GM21737 (cell line): Measurements from ENCODE around the gene CD47.
A peak's percentile ranks its signal among the peaks of the same experiment; 100 is the strongest.

Experiments
- ATAC-seq: cut with Tn5 transposase; IDR thresholded peaks from one replicate; pipeline ENCODE4 v1.9.1; 2021; ENCODE audit warnings: mild to moderate bottlenecking, moderate library complexity; ENCODE audit not compliant: unreplicated experiment

The CD47 gene

GRCh38 chr3:108090701-108091497 lies at the start of gene CD47:
Gene CD47, minus strand, starts transcription at chr3:108091031. Its CDS starts 123 bp downstream, at chr3:108090908.
- peak; percentile 63 for ATAC-seq

- ATAC-seq: no peak
Observed at GRCh38 chr3:108137460-108137814, 46.6 kb upstream of the CD47 start.

- ATAC-seq: no peak
Observed at GRCh38 chr3:108136561-108137459, 46.0 kb upstream of the CD47 start.

GRCh38 chr3:108134555-108134880 lies 43.7 kb upstream of the CD47 start:
- peak; percentile 37 for ATAC-seq

DNA sequence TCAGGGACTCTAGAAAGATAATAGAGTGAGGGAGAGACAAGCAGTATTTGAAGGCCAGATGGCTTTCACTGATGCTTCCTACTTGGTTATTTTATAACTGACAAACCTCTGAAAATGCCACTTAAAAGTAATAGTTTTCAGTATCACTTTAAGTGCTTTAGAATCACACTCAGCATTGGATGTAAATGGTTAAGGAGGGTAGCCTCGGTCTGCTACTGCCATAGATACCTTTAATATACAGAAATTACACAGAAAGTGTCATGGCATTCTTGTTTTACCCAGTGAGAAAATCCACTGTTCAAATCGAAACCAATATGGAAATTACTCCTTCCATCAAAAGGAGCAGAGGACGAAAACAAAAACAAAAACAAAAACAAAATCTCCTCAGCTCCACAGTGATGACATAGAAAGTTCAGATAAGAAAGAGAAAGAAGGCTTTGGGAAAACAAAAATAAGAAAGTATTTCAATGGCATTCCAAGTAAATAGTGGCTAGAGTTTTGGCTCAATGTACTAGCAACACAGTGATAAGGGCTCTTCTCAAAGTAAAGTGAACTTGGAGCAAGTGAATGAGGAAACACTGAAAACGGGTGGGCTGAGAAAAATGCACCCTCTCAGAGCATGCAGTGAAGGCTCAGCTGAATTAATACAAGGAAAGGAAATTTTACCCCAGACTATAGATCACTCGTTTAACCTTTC lies 43.2 kb upstream of the CD47 start:
- peak; percentile 40 for ATAC-seq

- ATAC-seq: no peak
Observed at GRCh38 chr3:108133048-108133369, 42.2 kb upstream of the CD47 start.

DNA sequence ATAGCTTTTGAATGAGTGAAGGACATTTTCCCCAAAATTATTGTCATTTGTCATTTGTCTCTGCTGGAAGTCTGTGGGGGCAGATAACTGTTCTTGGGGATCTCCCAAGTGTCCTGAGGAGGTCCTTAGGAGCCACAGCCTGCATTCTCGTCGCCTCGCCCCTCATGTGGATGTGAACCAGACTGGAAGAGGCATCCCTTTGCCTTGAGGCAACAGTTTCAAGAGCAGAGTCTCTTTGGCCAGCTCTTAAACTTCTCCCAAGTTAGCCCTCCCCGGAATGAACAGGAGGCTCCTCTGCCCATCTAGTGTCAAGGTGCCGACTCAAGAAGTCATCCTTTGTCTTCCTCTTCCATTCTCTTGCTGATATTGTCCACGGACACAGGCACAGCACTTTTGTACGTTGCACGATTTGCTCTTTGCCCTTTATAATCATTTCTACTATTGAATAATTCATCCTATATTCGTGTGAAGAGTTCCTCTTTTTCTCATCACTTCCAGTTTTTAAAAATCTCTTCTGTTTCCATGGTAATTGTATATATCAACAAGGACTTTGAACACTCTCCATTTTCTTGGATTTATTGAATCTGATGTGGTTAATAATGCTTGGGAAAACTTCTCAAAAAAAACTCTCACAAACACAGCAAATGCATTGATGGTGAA lies 40.8 kb upstream of the CD47 start:
- no peak for ATAC-seq

DNA sequence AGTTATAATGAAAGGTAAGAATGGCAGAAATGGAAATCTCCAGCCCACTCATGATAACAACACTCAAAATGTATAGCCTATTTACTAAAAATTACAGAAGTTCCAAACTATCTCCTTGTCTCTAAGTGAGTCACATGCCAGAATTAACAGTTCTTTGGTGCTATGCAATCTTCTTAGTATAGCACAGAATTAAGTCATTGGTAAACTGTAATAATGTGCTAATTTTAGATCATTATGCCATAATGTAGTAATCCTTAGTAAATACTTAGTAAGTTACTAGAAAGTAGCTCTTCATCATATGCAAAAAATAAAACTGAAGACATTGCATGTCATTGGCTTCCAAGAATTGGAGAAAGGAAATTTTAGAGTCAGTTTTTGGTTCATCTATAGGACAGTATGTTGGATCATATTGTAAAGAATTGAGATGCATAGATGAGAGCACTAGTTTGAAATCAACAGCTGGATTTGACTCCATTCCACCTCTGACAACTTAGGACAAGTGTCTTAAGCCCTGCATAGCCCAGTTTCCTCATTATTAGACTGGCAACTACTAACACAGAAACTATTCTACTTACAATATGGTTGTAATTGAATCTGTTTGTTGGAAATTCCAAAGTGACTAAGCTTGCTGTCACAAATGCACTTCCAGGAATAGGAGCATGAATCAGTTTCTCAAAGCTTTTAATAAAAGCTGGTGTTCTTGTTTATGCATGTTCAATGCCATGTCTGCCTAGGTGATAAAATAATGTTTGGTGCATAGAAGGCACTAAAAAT lies 40.1 kb upstream of the CD47 start:
- no peak for ATAC-seq

- no peak for ATAC-seq
Observed at GRCh38 chr3:108130236-108130635, 39.4 kb upstream of the CD47 start.

DNA sequence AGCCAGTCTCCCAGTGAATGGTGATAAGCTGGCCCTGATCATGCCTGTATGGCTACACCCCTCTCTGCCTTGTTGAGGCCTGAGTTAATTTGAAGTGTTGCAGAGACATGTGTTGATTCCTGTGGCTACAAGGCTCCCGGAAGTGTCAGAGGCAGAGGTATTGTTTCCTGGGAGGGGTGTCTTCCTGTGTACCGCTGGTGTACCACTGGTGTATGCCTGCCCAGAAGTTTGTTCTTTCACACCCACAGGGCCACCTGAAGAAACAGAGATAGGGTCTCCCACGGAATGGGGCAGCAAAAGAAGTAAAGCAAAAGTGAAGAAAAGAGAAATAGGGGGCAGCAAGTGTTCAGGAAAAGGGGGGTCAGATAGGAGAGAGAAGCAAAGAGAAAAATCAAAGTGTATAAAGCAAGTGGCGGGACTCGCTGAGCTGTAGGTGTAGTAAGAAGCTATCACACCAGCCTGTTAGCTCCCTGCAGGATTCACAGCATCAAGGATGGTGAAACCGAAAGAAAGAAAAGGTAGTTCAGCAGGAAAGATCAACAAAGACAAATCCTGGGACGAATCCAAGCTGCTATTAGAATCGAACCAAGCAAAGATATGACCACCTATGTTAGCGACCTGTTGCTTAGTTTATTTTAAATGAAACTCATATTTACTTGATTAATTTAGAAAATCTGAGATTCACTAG lies 36.6 kb upstream of the CD47 start:
- no peak for ATAC-seq

GRCh38 chr3:108126348-108126747 lies 35.5 kb upstream of the CD47 start:
- ATAC-seq: no peak

- ATAC-seq: peak; percentile 58
Observed at GRCh38 chr3:108125550-108126071, 34.8 kb upstream of the CD47 start.

DNA sequence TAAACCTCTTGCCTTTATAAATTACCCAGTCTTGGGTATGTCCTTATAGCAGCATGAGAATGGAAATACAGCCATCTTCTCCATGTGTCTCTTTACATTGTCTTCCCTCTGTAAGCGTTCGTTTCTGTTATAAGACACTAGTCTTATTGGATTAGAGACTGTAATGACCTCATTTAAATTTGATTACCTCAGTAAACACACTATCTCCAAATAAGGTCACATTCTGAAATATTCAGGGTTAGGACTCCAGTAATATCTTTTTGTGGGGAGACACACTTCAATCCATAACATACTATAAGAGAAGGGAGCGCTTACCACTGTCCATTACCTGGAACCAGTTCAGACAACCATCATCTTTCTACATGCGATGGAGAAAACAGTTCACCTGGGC lies 34.3 kb upstream of the CD47 start:
- ATAC-seq: no peak

DNA sequence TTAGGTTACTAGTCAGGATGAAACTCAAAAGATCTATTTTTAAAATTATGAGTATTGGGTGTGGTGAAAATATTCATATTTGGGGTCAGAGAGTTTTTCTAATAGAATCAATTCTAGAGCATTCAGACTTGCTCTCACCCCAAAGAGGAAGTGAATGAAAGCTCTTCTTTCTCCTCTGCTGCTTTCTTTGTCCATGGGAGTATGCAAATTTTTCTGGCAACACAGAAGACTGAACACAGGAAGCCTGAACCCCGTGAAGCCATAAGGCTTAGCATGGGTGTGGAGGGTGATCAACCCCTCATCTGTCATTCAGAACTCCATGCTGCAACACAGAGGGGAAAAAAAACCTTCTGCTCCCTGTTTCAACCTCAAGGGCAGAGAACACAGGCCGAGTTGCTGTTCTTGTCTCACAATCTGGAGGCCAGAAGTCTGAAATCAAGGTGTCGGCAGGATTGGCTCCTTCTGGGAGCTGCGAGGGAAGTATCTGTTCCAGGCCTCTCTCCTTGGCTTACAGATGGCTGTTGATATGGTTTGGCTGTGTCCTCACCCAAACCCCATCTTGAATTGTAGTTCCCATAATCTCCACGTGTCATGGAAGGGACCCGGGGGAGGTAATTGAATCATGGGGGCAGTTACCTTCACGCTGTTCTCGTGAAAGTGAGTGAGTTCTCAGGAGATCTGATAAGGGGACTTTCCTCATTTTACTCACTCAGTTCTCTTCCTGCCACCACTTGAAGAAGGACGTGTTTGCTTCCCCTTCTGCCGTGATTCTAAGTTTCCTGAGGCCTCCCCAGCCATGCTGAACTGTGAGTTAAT lies 33.7 kb upstream of the CD47 start:
- ATAC-seq: peak; percentile 79

- ATAC-seq: no peak
Observed at GRCh38 chr3:108123326-108123725, 32.5 kb upstream of the CD47 start.

DNA sequence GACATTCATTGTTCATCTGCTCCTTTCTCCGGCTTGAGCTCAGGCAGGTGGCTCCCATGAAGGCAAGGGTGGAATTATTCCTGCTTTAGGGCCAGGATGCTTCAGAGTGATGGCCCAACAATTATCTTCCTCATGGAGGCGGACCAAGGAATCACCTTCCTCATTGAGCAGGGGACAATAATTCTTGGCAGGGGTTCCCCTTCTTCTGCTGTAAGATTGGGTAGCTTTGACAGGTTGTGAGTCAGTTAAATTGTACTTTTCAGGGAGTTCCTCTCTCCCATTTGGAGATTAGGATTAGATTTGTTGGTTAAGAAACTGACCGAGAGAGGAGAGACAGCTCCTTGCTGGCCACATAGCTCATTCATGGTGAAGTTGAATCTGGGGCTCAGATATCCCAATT lies 31.4 kb upstream of the CD47 start:
- no peak for ATAC-seq

- ATAC-seq: no peak
Observed at GRCh38 chr3:108119398-108120104, 28.7 kb upstream of the CD47 start.
